Esophagus (tissue), 2 donors: Measurements from ENCODE around the gene PDZD7. TPM values are rescaled to one million over a fixed set of nuclear protein-coding genes. Genes with fewer than 3 reads are reported as not detected.

Experiments used
- H3K27ac ChIP-seq, 2 donors: one replicate each; pipeline ENCODE4 v1.5.1; 2013; ENCODE audit warnings: low read depth in 2 of 2, mild to moderate bottlenecking in 2 of 2, inconsistent platforms in 1 of 2, low read length in 1 of 2, moderate library complexity in 1 of 2
- H3K27me3 ChIP-seq, 2 donors: one replicate each; pipeline ENCODE4 v1.6.1; 2013; ENCODE audit warnings: low read length in 2 of 2, control low read depth in 1 of 2, mild to moderate bottlenecking in 1 of 2; ENCODE audit not compliant: insufficient read depth in 2 of 2, control insufficient read depth in 1 of 2
- H3K36me3 ChIP-seq, 2 donors: one replicate each; pipeline ENCODE4 v1.6.1; 2013; ENCODE audit warnings: low read length in 1 of 2; ENCODE audit not compliant: control insufficient read depth in 2 of 2, insufficient read depth in 2 of 2
- H3K4me1 ChIP-seq, 2 donors: one replicate each; pipeline ENCODE4 v1.6.1; 2013; ENCODE audit warnings: low read length in 1 of 2; ENCODE audit not compliant: control insufficient read depth in 2 of 2, insufficient read depth in 2 of 2
- H3K4me3 ChIP-seq, 2 donors: one replicate each; pipeline ENCODE4 v1.5.1; 2013; ENCODE audit warnings: low read length in 2 of 2, mild to moderate bottlenecking in 2 of 2, low read depth in 1 of 2, moderate library complexity in 1 of 2
- H3K9me3 ChIP-seq, 2 donors: one replicate each; pipeline ENCODE4 v1.6.1; 2013; ENCODE audit warnings: mild to moderate bottlenecking in 2 of 2, low read depth in 1 of 2, low read length in 1 of 2, moderate library complexity in 1 of 2; ENCODE audit not compliant: control insufficient read depth in 2 of 2, insufficient read depth in 1 of 2
- WGBS, 2 donors: extraction: QIAGEN DNeasy Blood & Tissue Kit; methylation state at CpG; one replicate each; pipeline ENCODE4 v1.1.7; 2013; 5-methylcytosine and 5-hydroxymethylcytosine counted together
- polyA plus RNA-seq, 2 donors: library from polyadenylated mRNA; stranded (reverse); fragments of 200-250 nt; gene quantifications; one replicate each; pipeline ENCODE4 v1.2.3, GENCODE V29; 2013
- donor health status: healthy with polysubstance abuse.
- donor health status: Bipolar disorder and iron deficiency.

The PDZD7 gene
- polyA plus RNA-seq, 2 donors = 0.11 to 0.14 TPM

GRCh38 chr10:101062232-101063049 is 31.5 kb upstream of the PDZD7 start:
- Histone ChIP-seq H3K36me3 (no peaks in the 10 kb centered on the region), H3K4me1 (peaks cover 7 to 19% of the 10 kb centered on the region in 2 donors), H3K27me3 (peaks cover 0 to 3% of the 10 kb centered on the region in 2 donors), H3K9me3 (no peaks in the 10 kb centered on the region), H3K27ac (peak overlapping the region in 1 of 2 donors; percentile 51), H3K4me3 (peak overlapping the region; percentile 20 to 45)
- WGBS, 2 donors = 8 to 11% methylated on average over 51 to 63 of the region's 63 CpGs

- Histone ChIP-seq H3K27me3 (peaks cover 0 to 3% of the 10 kb centered on the region in 2 donors), H3K9me3 (no peaks in the 10 kb centered on the region), H3K4me3 (peak within 1 kb of the TSS; percentile 71 to 93), H3K36me3 (no peaks in the 10 kb centered on the region), H3K27ac (peak within 1 kb of the TSS; percentile 87 to 99), H3K4me1 (peaks cover 3 to 18% of the 10 kb centered on the region in 2 donors)
- WGBS, 2 donors = 47 to 51% methylated on average over 31 of the region's 31 CpGs
Measured at GRCh38 chr10:101061624-101062231, 30.8 kb upstream of the PDZD7 start, which contains the start of gene KAZALD1. Gene KAZALD1 (plus strand): TSS chr10:101061989. CDS start chr10:101062593, 604 bp downstream.

- peaks cover 3 to 17% of the 10 kb centered on the region in 2 donors for H3K4me1 ChIP-seq
- H3K27ac ChIP-seq = peak overlapping the region; percentile 87 to 99
- no peaks in the 10 kb centered on the region for H3K36me3 ChIP-seq
- 1 to 2% methylated on average over 54 to 67 of the region's 67 CpGs for WGBS, 2 donors
- H3K4me3 ChIP-seq = peak overlapping the region; percentile 71 to 93
- H3K27me3 ChIP-seq = peaks cover 0 to 3% of the 10 kb centered on the region in 2 donors
- H3K9me3 ChIP-seq = no peaks in the 10 kb centered on the region
Measured at GRCh38 chr10:101060951-101061623, 30.2 kb upstream of the PDZD7 start.

GRCh38 chr10:101060036-101060950 is 29.4 kb upstream of the PDZD7 start:
- H3K9me3 ChIP-seq = no peaks in the 10 kb centered on the region
- peaks cover 0 to 3% of the 10 kb centered on the region in 2 donors for H3K27me3 ChIP-seq
- H3K4me1 ChIP-seq = peaks cover 3 to 16% of the 10 kb centered on the region in 2 donors
- H3K4me3 ChIP-seq = peak overlapping the region; percentile 71 to 93
- peak overlapping the region; percentile 87 to 99 for H3K27ac ChIP-seq
- WGBS, 2 donors = 0% methylated on average over 37 of the region's 37 CpGs
- no peaks in the 10 kb centered on the region for H3K36me3 ChIP-seq

GRCh38 chr10:101056365-101057151 is 25.6 kb upstream of the PDZD7 start:
- Histone ChIP-seq H3K9me3 (no peaks in the 10 kb centered on the region), H3K27me3 (no peaks in the 10 kb centered on the region), H3K4me1 (peaks cover 0 to 4% of the 10 kb centered on the region in 2 donors), H3K36me3 (no peaks in the 10 kb centered on the region), H3K4me3 (no peak overlapping the region), H3K27ac (no peak overlapping the region)
- 91 to 95% methylated on average over 4 of the region's 4 CpGs for WGBS, 2 donors

GRCh38 chr10:101055411-101055810 is 24.5 kb upstream of the PDZD7 start:
- no peak overlapping the region for H3K4me3 ChIP-seq
- no peak overlapping the region for H3K27ac ChIP-seq
- H3K27me3 ChIP-seq = no peaks in the 10 kb centered on the region
- H3K4me1 ChIP-seq = peaks cover 0 to under 1% of the 10 kb centered on the region in 2 donors
- no peaks in the 10 kb centered on the region for H3K36me3 ChIP-seq
- WGBS, 2 donors = 79% methylated on average over 4 of the region's 4 CpGs
- no peaks in the 10 kb centered on the region for H3K9me3 ChIP-seq

DNA sequence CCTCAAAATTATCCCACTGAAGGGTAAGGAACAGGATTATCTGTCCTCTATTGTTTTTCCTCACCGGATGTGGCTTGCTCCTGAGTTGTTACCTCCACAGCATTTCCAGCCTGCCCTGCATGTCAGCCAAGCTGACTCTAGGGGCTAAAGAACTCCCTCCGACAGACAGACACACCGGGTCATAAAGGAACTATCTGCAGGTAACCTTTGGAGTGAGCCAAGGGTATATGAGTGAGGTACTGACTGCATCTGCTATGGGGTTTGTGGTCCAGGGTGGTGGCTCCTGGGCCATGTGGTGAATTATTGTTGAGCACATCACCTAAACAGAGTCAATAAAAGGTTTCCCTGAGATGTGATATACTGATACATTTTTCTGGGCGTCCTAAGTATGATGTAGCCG is 23.9 kb upstream of the PDZD7 start:
- no peak overlapping the region for H3K4me3 ChIP-seq
- no peaks in the 10 kb centered on the region for H3K9me3 ChIP-seq
- 89 to 90% methylated on average over 5 of the region's 5 CpGs for WGBS, 2 donors
- no peak overlapping the region for H3K27ac ChIP-seq
- peaks cover 0 to under 1% of the 10 kb centered on the region in 2 donors for H3K27me3 ChIP-seq
- peaks cover 0 to 4% of the 10 kb centered on the region in 2 donors for H3K4me1 ChIP-seq
- H3K36me3 ChIP-seq = no peaks in the 10 kb centered on the region

DNA sequence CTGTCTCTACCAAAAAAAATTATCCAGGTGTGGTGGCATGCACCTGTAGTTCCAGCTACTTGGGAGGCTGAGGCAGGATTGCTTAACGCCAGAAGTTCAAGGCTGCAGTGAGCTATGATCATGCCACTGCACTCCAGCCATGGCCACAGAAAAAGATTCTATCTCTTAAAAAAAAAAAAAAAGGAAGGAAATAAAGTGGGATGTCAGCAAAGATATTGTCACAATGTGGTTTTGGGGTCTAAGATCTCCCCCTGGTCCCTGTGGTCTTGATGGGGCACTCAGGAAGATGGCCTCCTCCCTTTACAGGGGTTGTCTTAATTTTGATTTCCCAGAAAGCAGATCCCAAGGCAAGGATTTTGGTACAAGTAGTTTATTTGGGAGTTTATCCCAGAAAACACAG is 23.4 kb upstream of the PDZD7 start:
- H3K27ac ChIP-seq = no peak overlapping the region
- H3K4me3 ChIP-seq = no peak overlapping the region
- H3K9me3 ChIP-seq = no peaks in the 10 kb centered on the region
- no peaks in the 10 kb centered on the region for H3K36me3 ChIP-seq
- peaks cover 0 to 3% of the 10 kb centered on the region in 2 donors for H3K27me3 ChIP-seq
- 93 to 100% methylated on average over 1 of the region's 1 CpG for WGBS, 2 donors
- peaks cover 0 to 4% of the 10 kb centered on the region in 2 donors for H3K4me1 ChIP-seq
